Uterus (tissue), 2 donors: ENCODE results near the gene CPHXL2.

ENCODE experiments used
- POLR2A ChIP-seq, 2 donors: fragments of 450-650 bp; IDR thresholded peaks; one replicate each; pipeline ENCODE4 v1.6.1; 2016; ENCODE audit warnings: antibody characterized with exemption in 2 of 2, mild to moderate bottlenecking in 1 of 2, moderate library complexity in 1 of 2
- TF ChIP-seq, protein P1 (sequence below), 4 experiments: fragments of 200-600 bp in 2 of 4; fragments of 450-650 bp in 2 of 4; sonication (generic) in 2 of 4; IDR thresholded peaks; one replicate each; pipeline ENCODE4 v1.5.1; 2016 to 2019; ENCODE audit warnings: antibody characterized with exemption in 4 of 4, mild to moderate bottlenecking in 2 of 4, moderate library complexity in 1 of 4

- TF ChIP-seq, protein P1, sequence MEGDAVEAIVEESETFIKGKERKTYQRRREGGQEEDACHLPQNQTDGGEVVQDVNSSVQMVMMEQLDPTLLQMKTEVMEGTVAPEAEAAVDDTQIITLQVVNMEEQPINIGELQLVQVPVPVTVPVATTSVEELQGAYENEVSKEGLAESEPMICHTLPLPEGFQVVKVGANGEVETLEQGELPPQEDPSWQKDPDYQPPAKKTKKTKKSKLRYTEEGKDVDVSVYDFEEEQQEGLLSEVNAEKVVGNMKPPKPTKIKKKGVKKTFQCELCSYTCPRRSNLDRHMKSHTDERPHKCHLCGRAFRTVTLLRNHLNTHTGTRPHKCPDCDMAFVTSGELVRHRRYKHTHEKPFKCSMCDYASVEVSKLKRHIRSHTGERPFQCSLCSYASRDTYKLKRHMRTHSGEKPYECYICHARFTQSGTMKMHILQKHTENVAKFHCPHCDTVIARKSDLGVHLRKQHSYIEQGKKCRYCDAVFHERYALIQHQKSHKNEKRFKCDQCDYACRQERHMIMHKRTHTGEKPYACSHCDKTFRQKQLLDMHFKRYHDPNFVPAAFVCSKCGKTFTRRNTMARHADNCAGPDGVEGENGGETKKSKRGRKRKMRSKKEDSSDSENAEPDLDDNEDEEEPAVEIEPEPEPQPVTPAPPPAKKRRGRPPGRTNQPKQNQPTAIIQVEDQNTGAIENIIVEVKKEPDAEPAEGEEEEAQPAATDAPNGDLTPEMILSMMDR (IDR thresholded peaks at IDR 0.05) = no peak
- TF ChIP-seq POLR2A (IDR thresholded peaks at IDR 0.05) = no peak
Observed at GRCh38 chr16:75632857-75633256, 44.0 kb downstream of the CPHXL2 start.
